Hepatocyte (in vitro differentiated cells): ENCODE data around the gene RBM6. TPM values are rescaled to one million over a fixed set of nuclear protein-coding genes. Genes with fewer than 3 reads are reported as not detected.

ENCODE experiments used
- DNase-seq: peaks from one replicate; pipeline ENCODE4 v3.0.0-alpha.2; 2016; ENCODE audit warnings: low spot score
- H2AFZ ChIP-seq: fragments of 200-600 bp; sonication (generic); 2 replicates; pipeline ENCODE4 v1.6.0; 2016; ENCODE audit warnings: antibody characterized with exemption, mild to moderate bottlenecking
- H3K27ac ChIP-seq: fragments of 200-600 bp; sonication (generic); 2 replicates; pipeline ENCODE4 v1.5.1; 2016; ENCODE audit warnings: mild to moderate bottlenecking
- H3K27me3 ChIP-seq: fragments of 200-600 bp; sonication (generic); 2 replicates; pipeline ENCODE4 v1.6.1; 2016
- H3K36me3 ChIP-seq: fragments of 200-600 bp; sonication (generic); replicated peaks from 2 replicates; pipeline ENCODE4 v1.5.1; 2016; ENCODE audit warnings: low read depth; ENCODE audit not compliant: insufficient read depth
- H3K4me1 ChIP-seq: fragments of 200-600 bp; sonication (generic); 2 replicates; pipeline ENCODE4 v1.5.1; 2016; ENCODE audit warnings: mild to moderate bottlenecking, moderate library complexity; ENCODE audit not compliant: insufficient read depth
- H3K4me2 ChIP-seq: fragments of 200-600 bp; sonication (generic); 2 replicates; pipeline ENCODE4 v1.6.0; 2016
- H3K4me3 ChIP-seq: fragments of 200-600 bp; sonication (generic); 2 replicates; pipeline ENCODE4 v1.5.1; 2016; ENCODE audit warnings: mild to moderate bottlenecking
- H3K79me2 ChIP-seq: fragments of 200-600 bp; sonication (generic); 2 replicates; pipeline ENCODE4 v1.6.0; 2017; ENCODE audit warnings: mild to moderate bottlenecking
- H3K9me2 ChIP-seq: fragments of 200-600 bp; sonication (generic); replicated peaks from 2 replicates; pipeline ENCODE4 v1.6.0; 2017; ENCODE audit warnings: mild to moderate bottlenecking; ENCODE audit not compliant: insufficient read depth
- H3K9me3 ChIP-seq: fragments of 200-600 bp; sonication (generic); 2 replicates; pipeline ENCODE4 v1.5.1; 2016; ENCODE audit warnings: low read depth, mild to moderate bottlenecking
- H4K20me1 ChIP-seq: fragments of 200-600 bp; sonication (generic); 2 replicates; pipeline ENCODE4 v1.6.0; 2016; ENCODE audit warnings: mild to moderate bottlenecking; ENCODE audit not compliant: insufficient read depth, poor library complexity, severe bottlenecking
- CTCF ChIP-seq: fragments of 200-600 bp; sonication (generic); IDR thresholded peaks from 2 replicates; pipeline ENCODE4 v1.5.1; 2016; ENCODE audit warnings: antibody characterized with exemption, mild to moderate bottlenecking; ENCODE audit not compliant: poor library complexity
- EZH2 ChIP-seq: fragments of 200-600 bp; sonication (generic); IDR thresholded peaks from 2 replicates; pipeline ENCODE4 v1.6.1; 2016; ENCODE audit warnings: antibody characterized with exemption, mild to moderate bottlenecking, borderline replicate concordance
- EZH2phosphoT487 ChIP-seq: fragments of 200-600 bp; sonication (generic); IDR thresholded peaks from one replicate; pipeline ENCODE4 v1.6.1; 2018; ENCODE audit warnings: antibody characterized with exemption, mild to moderate bottlenecking, low read depth, moderate library complexity; ENCODE audit not compliant: unreplicated experiment, severe bottlenecking
- WGBS: methylation state at CpG from one replicate; pipeline ENCODE4 v1.1.6; 2016; ENCODE audit warnings: low lambda C conversion rate; ENCODE audit errors: missing lambda C conversion rate; 5-methylcytosine and 5-hydroxymethylcytosine counted together
- polyA plus RNA-seq: library from polyadenylated mRNA; unstranded; fragments of >200 nt; fragmentation: Nextera tagmentation; extraction: Ambion mirVana; gene quantifications from 2 replicates; pipeline ENCODE4 v1.2.1, GENCODE V29; 2016
- total RNA-seq: library from RNA; depleted of rRNA; stranded (reverse); fragments of >200 nt; gene quantifications from 2 replicates; pipeline ENCODE4 v1.2.3, GENCODE V29; 2014

The RBM6 gene
- total and polyA plus RNA-seq, 2 experiments from 2014 or later = 47.2 to 69.0 TPM

GRCh38 chr3:50126287-50127211, 186.6 kb downstream of the RBM6 start:
- Histone ChIP-seq H3K27me3 (no peaks in the 10 kb centered on the region), H3K27ac (peak overlapping the region; percentile 43), H3K4me1 (peaks cover 52% of the 10 kb centered on the region), H3K4me2 (peak overlapping the region; percentile 52), H3K36me3 (no peaks in the 10 kb centered on the region), H2AFZ (no peak overlapping the region), H3K9me3 (no peaks in the 10 kb centered on the region), H3K4me3 (no peak overlapping the region), H3K79me2 (no peaks in the 10 kb centered on the region), H3K9me2 (no peaks in the 10 kb centered on the region), H4K20me1 (peaks cover 4% of the 10 kb centered on the region)
- WGBS = 53% methylated on average over 16 of the region's 16 CpGs
- DNase-seq = peak; percentile 55
- TF ChIP-seq CTCF (no peak), EZH2phosphoT487 (no peak), EZH2 (no peak)

Other genes with a start within 250 kb of the RBM6 start
- gene AMIGO3, start 220.5 kb upstream of the RBM6 start, total RNA-seq = 0.57 and 0.76 TPM in 2 replicates
- 1.7 and 2.4 TPM in 2 replicates for gene AMIGO3, start 220.5 kb upstream of the RBM6 start, polyA plus RNA-seq
- 24.3 and 31.5 TPM in 2 replicates for gene GMPPB, start 216.2 kb upstream of the RBM6 start, total RNA-seq
- gene GMPPB, start 216.2 kb upstream of the RBM6 start, polyA plus RNA-seq = 41.0 and 48.7 TPM in 2 replicates
- 32.3 and 32.6 TPM in 2 replicates for gene IP6K1, start 153.6 kb upstream of the RBM6 start, total RNA-seq
- 21.6 and 23.8 TPM in 2 replicates for gene IP6K1, start 153.6 kb upstream of the RBM6 start, polyA plus RNA-seq
- 0.57 TPM in 1 of 2 replicates, not detected in the other for gene CDHR4, start 140.3 kb upstream of the RBM6 start, total RNA-seq
- gene CDHR4, start 140.3 kb upstream of the RBM6 start, polyA plus RNA-seq = 0.57 and 1.5 TPM in 2 replicates
- gene INKA1, start 136.9 kb upstream of the RBM6 start, total RNA-seq = 4.5 and 5.1 TPM in 2 replicates
- gene INKA1, start 136.9 kb upstream of the RBM6 start, polyA plus RNA-seq = 5.8 and 6.2 TPM in 2 replicates
- 10.7 and 14.7 TPM in 2 replicates for gene UBA7, start 126.2 kb upstream of the RBM6 start, total RNA-seq
- gene UBA7, start 126.2 kb upstream of the RBM6 start, polyA plus RNA-seq = 21.6 and 22.2 TPM in 2 replicates
- 2.5 and 4.9 TPM in 2 replicates for gene TRAIP, start 83.6 kb upstream of the RBM6 start, total RNA-seq
- gene TRAIP, start 83.6 kb upstream of the RBM6 start, polyA plus RNA-seq = 3.1 and 6.6 TPM in 2 replicates
- gene CAMKV, start 70.2 kb upstream of the RBM6 start, total RNA-seq = 3.5 and 3.9 TPM in 2 replicates
- 2.0 and 2.7 TPM in 2 replicates for gene CAMKV, start 70.2 kb upstream of the RBM6 start, polyA plus RNA-seq
- 7.5 and 8.7 TPM in 2 replicates for gene MST1R, start 36.3 kb upstream of the RBM6 start, total RNA-seq
- gene MST1R, start 36.3 kb upstream of the RBM6 start, polyA plus RNA-seq = 5.3 and 12.1 TPM in 2 replicates
- gene MON1A, start 10.3 kb upstream of the RBM6 start, total RNA-seq = 10.7 and 13.6 TPM in 2 replicates
- 9.5 and 11.5 TPM in 2 replicates for gene MON1A, start 10.3 kb upstream of the RBM6 start, polyA plus RNA-seq
- 147 and 150 TPM in 2 replicates for gene RBM5, start 148.8 kb downstream of the RBM6 start, total RNA-seq
- 64.3 and 84.9 TPM in 2 replicates for gene RBM5, start 148.8 kb downstream of the RBM6 start, polyA plus RNA-seq
- gene SEMA3F, start 215.2 kb downstream of the RBM6 start, total RNA-seq = 11.8 and 15.5 TPM in 2 replicates
- gene SEMA3F, start 215.2 kb downstream of the RBM6 start, polyA plus RNA-seq = 13.9 and 16.8 TPM in 2 replicates